Measurements from ENCODE around the gene CCDC97.

Gene CCDC97

DNA sequence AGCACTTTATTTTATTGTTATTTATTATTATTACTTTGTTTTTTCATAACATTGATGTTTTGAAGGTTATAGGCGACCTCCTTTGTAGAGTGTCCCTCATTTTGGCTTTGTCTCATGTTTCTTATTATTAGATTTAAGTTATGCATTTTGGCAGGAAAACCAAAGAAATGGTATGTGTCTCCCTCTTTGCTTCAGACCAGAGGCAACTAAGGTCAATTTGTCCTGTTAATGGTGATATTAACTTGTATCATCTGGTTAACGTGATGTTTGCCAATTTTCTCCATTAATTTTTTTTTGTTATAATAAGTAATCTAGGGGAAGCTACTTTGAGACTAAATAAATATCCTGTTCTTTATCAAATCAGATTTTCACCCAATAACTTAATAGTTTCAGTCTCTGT is 62.5 kb downstream of the CCDC97 start:
- H3K79me2 ChIP-seq (ENCODE audit: insufficient read depth, low read length) = no peaks in the 10 kb centered on the region; the same call in 1 of the 2 replicates
- no peaks in the 10 kb centered on the region for H3K9me2 ChIP-seq (replicated peaks; ENCODE audit: insufficient read depth, low read length)
- H3K4me2 ChIP-seq (ENCODE audit: low read depth, low read length, poor library complexity, severe bottlenecking) = no peak overlapping the region
- H3K9me3 ChIP-seq (ENCODE audit: insufficient read depth, low read length) = no peaks in the 10 kb centered on the region
- H3K36me3 ChIP-seq (ENCODE audit: low read length) = no peaks in the 10 kb centered on the region
- H3K27me3 ChIP-seq (ENCODE audit: low read length) = no peaks in the 10 kb centered on the region
- TF ChIP-seq EZH2phosphoT487 (conservative IDR thresholded peaks at IDR 0.05; ENCODE audit: low read length) = no peak
- TF ChIP-seq, protein P1, sequence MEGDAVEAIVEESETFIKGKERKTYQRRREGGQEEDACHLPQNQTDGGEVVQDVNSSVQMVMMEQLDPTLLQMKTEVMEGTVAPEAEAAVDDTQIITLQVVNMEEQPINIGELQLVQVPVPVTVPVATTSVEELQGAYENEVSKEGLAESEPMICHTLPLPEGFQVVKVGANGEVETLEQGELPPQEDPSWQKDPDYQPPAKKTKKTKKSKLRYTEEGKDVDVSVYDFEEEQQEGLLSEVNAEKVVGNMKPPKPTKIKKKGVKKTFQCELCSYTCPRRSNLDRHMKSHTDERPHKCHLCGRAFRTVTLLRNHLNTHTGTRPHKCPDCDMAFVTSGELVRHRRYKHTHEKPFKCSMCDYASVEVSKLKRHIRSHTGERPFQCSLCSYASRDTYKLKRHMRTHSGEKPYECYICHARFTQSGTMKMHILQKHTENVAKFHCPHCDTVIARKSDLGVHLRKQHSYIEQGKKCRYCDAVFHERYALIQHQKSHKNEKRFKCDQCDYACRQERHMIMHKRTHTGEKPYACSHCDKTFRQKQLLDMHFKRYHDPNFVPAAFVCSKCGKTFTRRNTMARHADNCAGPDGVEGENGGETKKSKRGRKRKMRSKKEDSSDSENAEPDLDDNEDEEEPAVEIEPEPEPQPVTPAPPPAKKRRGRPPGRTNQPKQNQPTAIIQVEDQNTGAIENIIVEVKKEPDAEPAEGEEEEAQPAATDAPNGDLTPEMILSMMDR (IDR thresholded peaks at IDR 0.05; ENCODE audit: insufficient read depth, low read length, poor library complexity, severe bottlenecking) = no peak
- H2AFZ ChIP-seq (ENCODE audit: low read depth, low read length, severe bottlenecking) = no peak overlapping the region
- H3F3A ChIP-seq (ENCODE audit: insufficient read depth) = no peaks in the 10 kb centered on the region
- H4K20me1 ChIP-seq (ENCODE audit: low read depth, low read length) = no peaks in the 10 kb centered on the region
- no peak overlapping the region for H3K9ac ChIP-seq (ENCODE audit: low read length)
- no peak overlapping the region for H3K27ac ChIP-seq (ENCODE audit: low read depth, low read length)
- H3K4me3 ChIP-seq (ENCODE audit: insufficient read depth, low read length, poor library complexity, severe bottlenecking) = no peak overlapping the region

DNA sequence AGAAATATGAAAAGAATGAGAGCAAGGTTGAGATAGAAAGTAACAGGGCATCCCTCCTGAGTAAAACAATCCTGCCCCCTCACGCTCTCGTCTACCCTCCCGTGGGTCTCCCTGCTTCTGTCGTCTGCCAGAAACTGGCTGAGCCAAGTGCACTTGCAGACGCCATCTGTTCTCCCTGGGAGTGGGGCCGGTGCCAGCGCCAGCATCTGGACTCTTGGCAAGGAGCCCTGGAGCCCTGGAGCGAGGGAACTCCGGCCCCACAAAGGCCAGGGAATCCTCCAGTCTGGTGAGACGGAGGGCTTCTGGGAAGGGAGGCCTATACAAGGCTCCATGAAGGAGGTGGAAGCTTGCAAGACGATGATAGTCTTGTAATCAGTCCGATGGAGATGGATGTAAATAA is 64.0 kb downstream of the CCDC97 start:
- Histone ChIP-seq H3K4me2 (ENCODE audit: low read depth, low read length, poor library complexity, severe bottlenecking) (no peak overlapping the region), H3F3A (ENCODE audit: insufficient read depth) (no peaks in the 10 kb centered on the region), H3K27ac (ENCODE audit: low read depth, low read length) (no peak overlapping the region), H4K20me1 (ENCODE audit: low read depth, low read length) (no peaks in the 10 kb centered on the region), H3K9ac (ENCODE audit: low read length) (no peak overlapping the region), H3K79me2 (ENCODE audit: insufficient read depth, low read length) (no peaks in the 10 kb centered on the region; the same call in 1 of the 2 replicates), H3K4me3 (ENCODE audit: insufficient read depth, low read length, poor library complexity, severe bottlenecking) (no peak overlapping the region), H3K27me3 (ENCODE audit: low read length) (no peaks in the 10 kb centered on the region), H3K9me3 (ENCODE audit: insufficient read depth, low read length) (no peaks in the 10 kb centered on the region), H3K9me2 (replicated peaks; ENCODE audit: insufficient read depth, low read length) (no peaks in the 10 kb centered on the region), H2AFZ (ENCODE audit: low read depth, low read length, severe bottlenecking) (no peak overlapping the region), H3K36me3 (ENCODE audit: low read length) (no peaks in the 10 kb centered on the region)
- TF ChIP-seq, protein P1 (IDR thresholded peaks at IDR 0.05; ENCODE audit: insufficient read depth, low read length, poor library complexity, severe bottlenecking) = no peak
- TF ChIP-seq EZH2phosphoT487 (conservative IDR thresholded peaks at IDR 0.05; ENCODE audit: low read length) = no peak
